Hepatocyte (in vitro differentiated cells): ENCODE measurements around the gene JMJD1C. TPM values are rescaled to one million over a fixed set of nuclear protein-coding genes. Genes with fewer than 3 reads are reported as not detected.

Experiments
- DNase-seq: peaks from one replicate; pipeline ENCODE4 v3.0.0-alpha.2; 2016; ENCODE audit warnings: low spot score
- H2AFZ ChIP-seq: fragments of 200-600 bp; sonication (generic); 2 replicates; pipeline ENCODE4 v1.6.0; 2016; ENCODE audit warnings: antibody characterized with exemption, mild to moderate bottlenecking
- H3K27ac ChIP-seq: fragments of 200-600 bp; sonication (generic); 2 replicates; pipeline ENCODE4 v1.5.1; 2016; ENCODE audit warnings: mild to moderate bottlenecking
- H3K27me3 ChIP-seq: fragments of 200-600 bp; sonication (generic); 2 replicates; pipeline ENCODE4 v1.6.1; 2016
- H3K36me3 ChIP-seq: fragments of 200-600 bp; sonication (generic); replicated peaks from 2 replicates; pipeline ENCODE4 v1.5.1; 2016; ENCODE audit warnings: low read depth; ENCODE audit not compliant: insufficient read depth
- H3K4me1 ChIP-seq: fragments of 200-600 bp; sonication (generic); 2 replicates; pipeline ENCODE4 v1.5.1; 2016; ENCODE audit warnings: mild to moderate bottlenecking, moderate library complexity; ENCODE audit not compliant: insufficient read depth
- H3K4me2 ChIP-seq: fragments of 200-600 bp; sonication (generic); 2 replicates; pipeline ENCODE4 v1.6.0; 2016
- H3K4me3 ChIP-seq: fragments of 200-600 bp; sonication (generic); 2 replicates; pipeline ENCODE4 v1.5.1; 2016; ENCODE audit warnings: mild to moderate bottlenecking
- H3K79me2 ChIP-seq: fragments of 200-600 bp; sonication (generic); 2 replicates; pipeline ENCODE4 v1.6.0; 2017; ENCODE audit warnings: mild to moderate bottlenecking
- H3K9me2 ChIP-seq: fragments of 200-600 bp; sonication (generic); replicated peaks from 2 replicates; pipeline ENCODE4 v1.6.0; 2017; ENCODE audit warnings: mild to moderate bottlenecking; ENCODE audit not compliant: insufficient read depth
- H3K9me3 ChIP-seq: fragments of 200-600 bp; sonication (generic); 2 replicates; pipeline ENCODE4 v1.5.1; 2016; ENCODE audit warnings: low read depth, mild to moderate bottlenecking
- H4K20me1 ChIP-seq: fragments of 200-600 bp; sonication (generic); 2 replicates; pipeline ENCODE4 v1.6.0; 2016; ENCODE audit warnings: mild to moderate bottlenecking; ENCODE audit not compliant: insufficient read depth, poor library complexity, severe bottlenecking
- EZH2 ChIP-seq: fragments of 200-600 bp; sonication (generic); IDR thresholded peaks from 2 replicates; pipeline ENCODE4 v1.6.1; 2016; ENCODE audit warnings: antibody characterized with exemption, mild to moderate bottlenecking, borderline replicate concordance
- EZH2phosphoT487 ChIP-seq: fragments of 200-600 bp; sonication (generic); IDR thresholded peaks from one replicate; pipeline ENCODE4 v1.6.1; 2018; ENCODE audit warnings: antibody characterized with exemption, mild to moderate bottlenecking, low read depth, moderate library complexity; ENCODE audit not compliant: unreplicated experiment, severe bottlenecking
- WGBS: methylation state at CpG from one replicate; pipeline ENCODE4 v1.1.6; 2016; ENCODE audit warnings: low lambda C conversion rate; ENCODE audit errors: missing lambda C conversion rate; 5-methylcytosine and 5-hydroxymethylcytosine counted together
- polyA plus RNA-seq: library from polyadenylated mRNA; unstranded; fragments of >200 nt; fragmentation: Nextera tagmentation; extraction: Ambion mirVana; gene quantifications from 2 replicates; pipeline ENCODE4 v1.2.1, GENCODE V29; 2016
- total RNA-seq: library from RNA; depleted of rRNA; stranded (reverse); fragments of >200 nt; gene quantifications from 2 replicates; pipeline ENCODE4 v1.2.3, GENCODE V29; 2014
- TF ChIP-seq, protein P1 (sequence below): fragments of 200-600 bp; sonication (generic); IDR thresholded peaks from 2 replicates; pipeline ENCODE4 v1.5.1; 2016; ENCODE audit warnings: antibody characterized with exemption, mild to moderate bottlenecking; ENCODE audit not compliant: poor library complexity

Gene JMJD1C
- total and polyA plus RNA-seq, 2 experiments from 2014 or later, result 43.2 to 177 TPM

DNA sequence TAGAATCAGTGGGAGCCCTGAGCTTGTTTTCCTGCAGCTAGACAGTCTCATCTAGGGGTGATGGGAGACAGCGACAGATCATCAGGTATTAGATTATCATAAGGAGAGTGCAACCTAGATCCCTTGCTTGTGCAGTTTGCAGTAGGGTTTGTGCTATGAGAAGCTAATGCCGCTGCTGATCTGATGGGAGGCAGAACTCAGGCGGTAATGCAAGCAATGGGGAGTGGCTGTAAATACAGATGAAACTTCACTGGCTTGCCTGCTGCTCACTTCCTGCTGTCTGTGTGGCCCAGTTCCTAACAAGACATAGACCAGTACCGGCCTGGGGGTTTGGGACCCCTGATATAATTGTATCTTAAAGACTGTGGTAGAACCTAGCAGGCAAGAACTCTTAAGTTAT, 315.0 kb downstream of the JMJD1C start:
- no peak overlapping the region for H3K4me3 ChIP-seq
- H3K9me2 ChIP-seq, result no peaks in the 10 kb centered on the region
- no peak for DNase-seq
- 71% methylated on average over 4 of the region's 4 CpGs for WGBS
- peaks cover 53% of the 10 kb centered on the region for H3K79me2 ChIP-seq
- H4K20me1 ChIP-seq, result peaks cover 23% of the 10 kb centered on the region
- H3K27ac ChIP-seq, result no peak overlapping the region
- TF ChIP-seq EZH2, result no peak
- no peak for TF ChIP-seq EZH2phosphoT487
- TF ChIP-seq, protein P1, sequence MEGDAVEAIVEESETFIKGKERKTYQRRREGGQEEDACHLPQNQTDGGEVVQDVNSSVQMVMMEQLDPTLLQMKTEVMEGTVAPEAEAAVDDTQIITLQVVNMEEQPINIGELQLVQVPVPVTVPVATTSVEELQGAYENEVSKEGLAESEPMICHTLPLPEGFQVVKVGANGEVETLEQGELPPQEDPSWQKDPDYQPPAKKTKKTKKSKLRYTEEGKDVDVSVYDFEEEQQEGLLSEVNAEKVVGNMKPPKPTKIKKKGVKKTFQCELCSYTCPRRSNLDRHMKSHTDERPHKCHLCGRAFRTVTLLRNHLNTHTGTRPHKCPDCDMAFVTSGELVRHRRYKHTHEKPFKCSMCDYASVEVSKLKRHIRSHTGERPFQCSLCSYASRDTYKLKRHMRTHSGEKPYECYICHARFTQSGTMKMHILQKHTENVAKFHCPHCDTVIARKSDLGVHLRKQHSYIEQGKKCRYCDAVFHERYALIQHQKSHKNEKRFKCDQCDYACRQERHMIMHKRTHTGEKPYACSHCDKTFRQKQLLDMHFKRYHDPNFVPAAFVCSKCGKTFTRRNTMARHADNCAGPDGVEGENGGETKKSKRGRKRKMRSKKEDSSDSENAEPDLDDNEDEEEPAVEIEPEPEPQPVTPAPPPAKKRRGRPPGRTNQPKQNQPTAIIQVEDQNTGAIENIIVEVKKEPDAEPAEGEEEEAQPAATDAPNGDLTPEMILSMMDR, result no peak
- no peak overlapping the region for H2AFZ ChIP-seq
- H3K4me1 ChIP-seq, result no peaks in the 10 kb centered on the region
- H3K36me3 ChIP-seq, result no peaks in the 10 kb centered on the region
- H3K27me3 ChIP-seq, result no peaks in the 10 kb centered on the region
- H3K9me3 ChIP-seq, result no peaks in the 10 kb centered on the region
- no peak overlapping the region for H3K4me2 ChIP-seq

GRCh38 chr10:63146503-63146902, 319.3 kb downstream of the JMJD1C start:
- Histone ChIP-seq H4K20me1 (peaks cover 56% of the 10 kb centered on the region), H3K79me2 (peaks cover 95% of the 10 kb centered on the region), H3K4me2 (no peak overlapping the region), H3K36me3 (no peaks in the 10 kb centered on the region), H3K9me2 (no peaks in the 10 kb centered on the region), H2AFZ (no peak overlapping the region), H3K4me1 (no peaks in the 10 kb centered on the region), H3K27me3 (no peaks in the 10 kb centered on the region), H3K4me3 (no peak overlapping the region), H3K27ac (no peak overlapping the region), H3K9me3 (no peaks in the 10 kb centered on the region)
- DNase-seq, result no peak
- TF ChIP-seq EZH2phosphoT487, result no peak
- no peak for TF ChIP-seq EZH2
- TF ChIP-seq, protein P1, result no peak

DNA sequence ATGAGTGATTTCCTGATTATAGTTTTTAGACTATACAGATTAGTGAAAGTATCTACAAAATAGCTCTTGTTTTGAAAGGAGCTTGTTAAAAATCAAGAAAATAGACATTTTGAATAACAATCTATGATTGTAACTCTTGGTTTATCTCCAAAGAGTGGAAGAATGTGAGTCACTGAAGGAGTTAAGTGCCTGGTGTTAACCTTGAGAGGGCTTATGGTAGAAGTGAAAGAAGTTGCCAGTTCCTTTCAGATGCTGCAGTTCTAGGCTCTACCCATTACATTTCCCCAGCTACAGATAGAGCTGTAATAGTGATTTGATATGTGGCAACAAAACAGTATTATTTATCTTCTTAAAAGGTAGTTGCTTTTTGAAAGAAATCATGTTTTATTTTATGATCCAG, 320.0 kb downstream of the JMJD1C start:
- DNase-seq, result no peak
- no peak overlapping the region for H3K27ac ChIP-seq
- no peaks in the 10 kb centered on the region for H3K4me1 ChIP-seq
- H2AFZ ChIP-seq, result no peak overlapping the region
- no peaks in the 10 kb centered on the region for H3K9me3 ChIP-seq
- H4K20me1 ChIP-seq, result peaks cover 62% of the 10 kb centered on the region
- H3K27me3 ChIP-seq, result no peaks in the 10 kb centered on the region
- no peaks in the 10 kb centered on the region for H3K36me3 ChIP-seq
- no peaks in the 10 kb centered on the region for H3K9me2 ChIP-seq
- H3K79me2 ChIP-seq, result peaks cover 97% of the 10 kb centered on the region
- peak overlapping the region; percentile 31 for H3K4me2 ChIP-seq
- TF ChIP-seq EZH2 (no peak), EZH2phosphoT487 (no peak)
- TF ChIP-seq, protein P1, result no peak
- H3K4me3 ChIP-seq, result no peak overlapping the region

DNA sequence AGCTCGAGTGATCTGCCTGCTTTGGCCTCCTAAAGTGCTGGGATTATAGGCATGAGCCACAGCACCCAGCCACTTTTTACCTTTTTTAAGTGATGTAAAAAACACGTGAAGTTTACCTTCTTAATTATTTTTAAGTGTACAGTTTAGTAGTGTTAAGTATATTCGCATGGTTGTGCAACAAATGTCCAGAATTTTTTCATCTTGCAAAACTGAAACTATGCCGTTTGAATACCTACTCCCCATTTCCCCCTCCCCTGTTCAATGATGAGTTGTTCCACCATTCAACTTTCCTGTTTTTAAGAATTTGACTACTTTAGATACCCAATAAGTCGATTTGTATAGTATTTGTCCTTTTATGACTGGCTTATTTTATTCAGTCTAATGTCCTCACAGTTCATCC, 321.8 kb downstream of the JMJD1C start:
- H3K4me1 ChIP-seq, result no peaks in the 10 kb centered on the region
- no peaks in the 10 kb centered on the region for H3K27me3 ChIP-seq
- H3K4me3 ChIP-seq, result no peak overlapping the region
- peaks cover 76% of the 10 kb centered on the region for H4K20me1 ChIP-seq
- no peaks in the 10 kb centered on the region for H3K36me3 ChIP-seq
- no peak overlapping the region for H3K4me2 ChIP-seq
- WGBS, result 91% methylated on average over 5 of the region's 5 CpGs
- DNase-seq, result no peak
- no peak overlapping the region for H2AFZ ChIP-seq
- TF ChIP-seq, protein P1, result no peak
- TF ChIP-seq EZH2, result no peak
- TF ChIP-seq EZH2phosphoT487, result no peak
- H3K9me3 ChIP-seq, result no peaks in the 10 kb centered on the region
- no peaks in the 10 kb centered on the region for H3K9me2 ChIP-seq
- peaks cover 99% of the 10 kb centered on the region for H3K79me2 ChIP-seq
- H3K27ac ChIP-seq, result no peak overlapping the region
